Esophagus muscularis mucosa (tissue), 4 donors: ENCODE measurements around the gene SLC48A1.

ENCODE experiments used
- EP300 ChIP-seq: sonication (generic); formaldehyde crosslinking; IDR thresholded peaks from one replicate; pipeline ENCODE4 v1.6.1; 2017; ENCODE audit warnings: antibody characterized with exemption
- POLR2A ChIP-seq: fragments of 450-650 bp; IDR thresholded peaks from one replicate; pipeline ENCODE4 v1.6.1; 2017; ENCODE audit warnings: antibody characterized with exemption, moderate library complexity, mild to moderate bottlenecking, low read depth
- POLR2AphosphoS5 ChIP-seq, 2 donors: sonication (generic); formaldehyde crosslinking; IDR thresholded peaks; one replicate each; pipeline ENCODE4 v1.6.1; 2017; ENCODE audit warnings: antibody characterized with exemption in 2 of 2
- TF ChIP-seq, protein P1 (sequence below), 3 experiments: fragments of 200-600 bp in 2 of 3; fragments of 450-650 bp in 1 of 3; sonication (generic) in 2 of 3; IDR thresholded peaks; one replicate each; pipeline ENCODE4 v1.5.1; 2017 to 2019; ENCODE audit warnings: antibody characterized with exemption in 3 of 3, mild to moderate bottlenecking in 2 of 3, moderate library complexity in 1 of 3

DNA sequence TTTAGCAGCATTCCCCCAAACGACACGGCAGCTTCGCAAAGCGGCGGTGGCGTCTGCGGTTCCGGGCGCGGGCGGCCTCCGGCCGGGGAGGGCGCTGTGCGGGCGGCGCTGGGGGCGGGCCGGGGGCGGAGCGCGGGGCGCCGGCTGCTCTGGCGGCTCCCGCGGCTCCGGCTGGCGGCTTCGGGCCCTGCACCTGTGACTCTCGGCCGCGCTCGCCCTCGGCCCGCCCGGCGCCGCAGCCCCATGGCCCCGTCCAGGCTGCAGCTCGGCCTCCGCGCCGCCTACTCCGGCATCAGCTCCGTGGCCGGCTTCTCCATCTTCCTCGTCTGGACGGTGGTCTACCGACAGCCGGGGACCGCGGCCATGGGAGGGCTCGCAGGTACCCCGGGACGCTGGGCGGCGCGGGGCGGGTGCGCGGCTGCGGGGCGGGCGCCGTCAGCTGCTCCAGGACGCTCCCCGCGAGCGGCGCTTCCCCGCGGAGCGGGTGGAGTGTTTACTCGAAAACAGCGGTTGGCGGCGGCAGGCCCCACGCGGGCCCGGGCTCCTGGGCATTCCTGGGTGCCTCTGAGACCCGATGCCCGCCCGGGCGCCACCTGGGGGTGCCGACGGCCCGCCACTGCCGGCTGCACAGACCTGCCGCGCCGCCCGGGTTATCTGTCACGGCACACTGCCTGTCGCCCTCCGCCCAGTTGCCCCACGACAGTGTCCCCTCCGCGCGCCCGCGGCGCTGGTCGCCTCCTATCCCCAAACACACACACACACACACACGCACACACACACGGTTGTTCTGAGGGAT lies at the start of gene SLC48A1:
- TF ChIP-seq, protein P1, sequence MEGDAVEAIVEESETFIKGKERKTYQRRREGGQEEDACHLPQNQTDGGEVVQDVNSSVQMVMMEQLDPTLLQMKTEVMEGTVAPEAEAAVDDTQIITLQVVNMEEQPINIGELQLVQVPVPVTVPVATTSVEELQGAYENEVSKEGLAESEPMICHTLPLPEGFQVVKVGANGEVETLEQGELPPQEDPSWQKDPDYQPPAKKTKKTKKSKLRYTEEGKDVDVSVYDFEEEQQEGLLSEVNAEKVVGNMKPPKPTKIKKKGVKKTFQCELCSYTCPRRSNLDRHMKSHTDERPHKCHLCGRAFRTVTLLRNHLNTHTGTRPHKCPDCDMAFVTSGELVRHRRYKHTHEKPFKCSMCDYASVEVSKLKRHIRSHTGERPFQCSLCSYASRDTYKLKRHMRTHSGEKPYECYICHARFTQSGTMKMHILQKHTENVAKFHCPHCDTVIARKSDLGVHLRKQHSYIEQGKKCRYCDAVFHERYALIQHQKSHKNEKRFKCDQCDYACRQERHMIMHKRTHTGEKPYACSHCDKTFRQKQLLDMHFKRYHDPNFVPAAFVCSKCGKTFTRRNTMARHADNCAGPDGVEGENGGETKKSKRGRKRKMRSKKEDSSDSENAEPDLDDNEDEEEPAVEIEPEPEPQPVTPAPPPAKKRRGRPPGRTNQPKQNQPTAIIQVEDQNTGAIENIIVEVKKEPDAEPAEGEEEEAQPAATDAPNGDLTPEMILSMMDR (IDR thresholded peaks at IDR 0.05) = peak; percentile 21 to 57 (median 54)
- TF ChIP-seq POLR2A (peak; percentile 15), POLR2AphosphoS5 (IDR thresholded peaks at IDR 0.05) (peak; percentile 37 to 74), EP300 (no peak)
